Measurements from ENCODE around the gene LPP.

GRCh38 chr3:188904670-188905069 is 750.7 kb downstream of the LPP start:
- no peak for TF ChIP-seq LEF1 (IDR thresholded peaks at IDR 0.05; ENCODE audit: borderline replicate concordance)
- TF ChIP-seq FOXA1 (IDR thresholded peaks at IDR 0.05), result no peak
- TF ChIP-seq BHLHE40 (IDR thresholded peaks at IDR 0.05; ENCODE audit: borderline replicate concordance), result no peak
- no peak for TF ChIP-seq PKNOX1 (IDR thresholded peaks at IDR 0.05)
- no peak for TF ChIP-seq L3MBTL2 (conservative IDR thresholded peaks at IDR 0.05)
- TF ChIP-seq SUZ12 (IDR thresholded peaks at IDR 0.05), result no peak
- TF ChIP-seq HDGF (IDR thresholded peaks at IDR 0.05; ENCODE audit: borderline replicate concordance), result no peak
- no peak for TF ChIP-seq NFRKB (IDR thresholded peaks at IDR 0.05)
- TF ChIP-seq SP1 (IDR thresholded peaks at IDR 0.05), result no peak
- no peak for TF ChIP-seq CTBP1 (IDR thresholded peaks at IDR 0.05; ENCODE audit: borderline replicate concordance)
